ENCODE measurements around the gene TMEM9.

TMEM9 gene

GRCh38 chr1:201108614-201109013 lies 45.7 kb downstream of the TMEM9 start:
- TF ChIP-seq, protein P1, sequence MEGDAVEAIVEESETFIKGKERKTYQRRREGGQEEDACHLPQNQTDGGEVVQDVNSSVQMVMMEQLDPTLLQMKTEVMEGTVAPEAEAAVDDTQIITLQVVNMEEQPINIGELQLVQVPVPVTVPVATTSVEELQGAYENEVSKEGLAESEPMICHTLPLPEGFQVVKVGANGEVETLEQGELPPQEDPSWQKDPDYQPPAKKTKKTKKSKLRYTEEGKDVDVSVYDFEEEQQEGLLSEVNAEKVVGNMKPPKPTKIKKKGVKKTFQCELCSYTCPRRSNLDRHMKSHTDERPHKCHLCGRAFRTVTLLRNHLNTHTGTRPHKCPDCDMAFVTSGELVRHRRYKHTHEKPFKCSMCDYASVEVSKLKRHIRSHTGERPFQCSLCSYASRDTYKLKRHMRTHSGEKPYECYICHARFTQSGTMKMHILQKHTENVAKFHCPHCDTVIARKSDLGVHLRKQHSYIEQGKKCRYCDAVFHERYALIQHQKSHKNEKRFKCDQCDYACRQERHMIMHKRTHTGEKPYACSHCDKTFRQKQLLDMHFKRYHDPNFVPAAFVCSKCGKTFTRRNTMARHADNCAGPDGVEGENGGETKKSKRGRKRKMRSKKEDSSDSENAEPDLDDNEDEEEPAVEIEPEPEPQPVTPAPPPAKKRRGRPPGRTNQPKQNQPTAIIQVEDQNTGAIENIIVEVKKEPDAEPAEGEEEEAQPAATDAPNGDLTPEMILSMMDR (conservative IDR thresholded peaks at IDR 0.05; ENCODE audit: low read length), result no peak
- DNase-seq (ENCODE audit: low read depth), result no peak
- no peak overlapping the region for H3K4me3 ChIP-seq (ENCODE audit: low read length)

DNA sequence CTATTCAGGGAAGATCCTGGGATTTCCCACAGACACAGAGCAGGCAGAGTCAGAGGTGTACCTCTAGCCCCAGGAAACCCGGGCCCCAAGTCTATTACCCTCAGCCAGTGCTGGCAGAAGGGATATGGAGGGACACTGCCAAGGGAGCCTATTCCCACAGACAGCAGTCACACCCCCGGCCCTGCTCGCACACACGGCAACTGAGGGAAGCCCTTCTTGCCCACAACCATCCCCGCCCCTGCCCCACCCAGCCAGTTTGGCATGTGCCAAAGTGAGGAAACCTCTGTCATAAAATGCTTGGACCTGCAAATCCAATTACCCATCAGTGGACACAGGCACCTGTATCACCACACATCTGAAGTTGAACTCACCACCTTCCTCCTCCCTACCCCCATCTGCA lies 48.6 kb downstream of the TMEM9 start:
- no peak overlapping the region for H3K4me3 ChIP-seq (ENCODE audit: low read length)
- TF ChIP-seq, protein P1 (conservative IDR thresholded peaks at IDR 0.05; ENCODE audit: low read length), result no peak
- DNase-seq (ENCODE audit: low read depth), result no peak

GRCh38 chr1:201104141-201104540 lies 50.1 kb downstream of the TMEM9 start:
- no peak overlapping the region for H3K4me3 ChIP-seq (ENCODE audit: low read length)
- TF ChIP-seq, protein P1 (conservative IDR thresholded peaks at IDR 0.05; ENCODE audit: low read length), result no peak
- DNase-seq (ENCODE audit: low read depth), result no peak

GRCh38 chr1:201103666-201104065 lies 50.6 kb downstream of the TMEM9 start:
- H3K4me3 ChIP-seq (ENCODE audit: low read length), result no peak overlapping the region
- TF ChIP-seq, protein P1 (conservative IDR thresholded peaks at IDR 0.05; ENCODE audit: low read length), result no peak
- no peak for DNase-seq (ENCODE audit: low read depth)

DNA sequence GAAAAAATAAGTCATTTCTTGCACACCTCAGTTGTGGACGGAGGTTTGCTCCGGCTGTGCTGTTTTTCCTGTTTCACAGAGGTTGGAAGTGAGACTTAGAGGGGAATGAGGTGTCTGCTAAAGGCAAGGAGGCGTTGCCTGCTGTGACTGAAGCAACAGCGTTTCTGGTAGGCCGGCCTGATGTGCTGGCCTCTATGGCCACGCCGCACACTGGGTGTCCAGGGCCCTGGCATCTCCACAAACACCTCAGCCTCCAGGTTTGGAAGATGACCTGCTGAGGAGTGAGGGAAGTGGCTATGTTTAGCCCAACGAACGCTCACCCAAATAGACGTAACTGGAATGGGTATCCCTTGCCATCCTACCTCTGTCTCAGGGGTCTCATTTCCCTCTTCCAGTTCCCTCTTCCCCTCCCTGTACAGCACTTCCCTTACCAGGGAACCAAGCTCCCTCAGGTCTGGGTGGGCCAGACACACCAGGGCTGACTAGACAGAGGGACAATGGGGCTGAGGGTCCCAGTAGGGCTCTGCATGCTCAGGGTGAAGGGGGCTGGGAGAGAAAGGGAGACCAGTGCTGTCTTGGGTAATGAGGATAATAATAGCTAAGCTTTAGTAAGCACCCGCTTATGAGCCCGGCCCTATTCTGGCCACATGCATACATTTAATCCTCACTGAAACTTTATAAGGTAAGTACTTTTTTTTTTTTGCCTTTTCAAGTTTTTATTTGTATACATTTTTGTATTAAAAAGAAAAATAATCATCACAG lies 53.9 kb downstream of the TMEM9 start:
- TF ChIP-seq, protein P1 (conservative IDR thresholded peaks at IDR 0.05; ENCODE audit: low read length), result no peak

DNA sequence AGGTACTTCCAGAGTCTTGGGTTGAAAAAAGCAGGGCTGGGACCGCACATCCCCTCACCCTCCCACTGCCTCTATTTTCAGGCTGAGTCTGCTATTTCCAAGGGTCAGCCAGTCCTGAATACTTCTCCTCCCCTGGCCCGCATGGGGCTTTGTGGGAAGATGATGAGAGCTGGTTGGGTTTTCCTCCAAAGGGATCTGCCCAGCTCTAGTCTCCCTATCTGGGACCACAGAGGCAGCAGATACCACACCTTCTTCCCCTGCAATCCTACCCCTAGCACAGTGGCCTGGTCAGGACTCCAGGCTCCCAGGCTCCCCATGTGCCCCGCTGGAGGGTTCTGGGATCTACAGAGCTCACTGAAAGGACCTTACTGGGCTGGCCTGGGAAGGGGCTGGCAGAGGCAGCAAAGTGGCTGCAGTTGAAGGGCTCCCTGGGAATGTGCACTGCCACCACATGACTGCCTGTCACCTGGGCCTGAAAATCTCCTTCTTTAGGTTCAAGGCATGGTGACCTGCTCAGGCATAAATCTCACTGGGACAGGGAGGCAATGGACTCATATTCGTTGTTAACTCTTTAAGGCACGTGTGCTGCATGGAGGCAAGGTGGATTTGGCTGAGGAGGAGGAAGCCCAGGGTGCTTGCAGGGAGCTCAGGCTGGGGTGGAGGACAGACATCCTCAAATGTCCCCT lies 55.1 kb downstream of the TMEM9 start:
- TF ChIP-seq, protein P1 (conservative IDR thresholded peaks at IDR 0.05; ENCODE audit: low read length), result no peak
- DNase-seq (ENCODE audit: low read depth), result no peak
- no peak overlapping the region for H3K4me3 ChIP-seq (ENCODE audit: low read length)

More for the DNA sequence above, 53.9 kb downstream of the TMEM9 start:
- DNase-seq (ENCODE audit: low read depth), result no peak
- no peak overlapping the region for H3K4me3 ChIP-seq (ENCODE audit: low read length)
